ENCODE measurements around the gene PTPRD. TPM values are rescaled to one million over a fixed set of nuclear protein-coding genes. Genes with fewer than 3 reads are reported as not detected.

The PTPRD gene
- total and polyA plus RNA-seq, 2 of the 4 experiments (the other 2 are of a cell fraction) = 0.07 to 0.18 TPM

DNA sequence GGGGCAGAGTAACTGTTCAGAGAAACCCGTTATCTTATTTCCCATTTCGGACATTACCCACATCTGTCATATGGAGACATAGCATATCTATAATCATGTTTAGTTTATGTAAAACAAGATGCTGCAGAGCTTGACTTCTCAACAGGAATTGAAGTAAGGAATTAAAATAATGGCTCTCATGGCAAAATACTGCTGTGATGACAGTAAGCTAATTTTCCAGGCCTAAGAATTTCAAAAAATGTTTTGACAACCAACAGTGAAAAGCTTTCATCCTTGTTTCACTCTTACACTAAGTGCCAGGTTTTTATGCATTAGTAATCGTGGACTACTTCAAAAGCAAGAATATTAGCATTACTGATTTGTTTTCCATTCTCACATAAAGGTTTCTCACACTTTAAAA, 518.2 kb downstream of the PTPRD start:
- Histone ChIP-seq H4K91ac (ENCODE audit: insufficient read depth, low read depth, low read length) (no peak overlapping the region), H3K4me3 (ENCODE audit: insufficient read depth, low read depth, low read length) (no peak overlapping the region), H3K27me3 (ENCODE audit: control insufficient read depth, insufficient read depth, low read length) (no peaks in the 10 kb centered on the region), H3K56ac (ENCODE audit: extremely low read depth, insufficient read depth, low read length) (no peak overlapping the region), H4K5ac (ENCODE audit: low read depth, low read length) (no peak overlapping the region), H3K79me1 (ENCODE audit: low read depth in 1 of 2, low read length in 2 of 2) (no peaks in the 10 kb centered on the region), H2BK5ac (ENCODE audit: low read depth, low read length, poor library complexity, severe bottlenecking) (no peak overlapping the region), H2BK15ac (ENCODE audit: low read depth, low read length) (no peak overlapping the region), H3K14ac (replicated peaks; ENCODE audit: low read depth, low read length) (no peak overlapping the region), H3K4me2 (ENCODE audit: low read depth, low read length) (no peak overlapping the region), H3K9me3 (ENCODE audit: control insufficient read depth, insufficient read depth, low read length) (no peaks in the 10 kb centered on the region), H2BK20ac (ENCODE audit: low read depth, low read length) (no peak overlapping the region), H4K20me1 (ENCODE audit: insufficient read depth, low read length) (no peaks in the 10 kb centered on the region), H3K9me1 (ENCODE audit: insufficient read depth, low read length) (no peaks in the 10 kb centered on the region), H2BK120ac (ENCODE audit: low read depth, low read length) (no peak overlapping the region), H3K4me1 (ENCODE audit: control insufficient read depth, insufficient read depth, low read length) (no peaks in the 10 kb centered on the region), H3K9ac (ENCODE audit: low read depth, low read length) (no peak overlapping the region), H3K36me3 (ENCODE audit: control insufficient read depth, insufficient read depth, low read length) (no peaks in the 10 kb centered on the region), H3K23ac (ENCODE audit: low read depth, low read length) (no peak overlapping the region), H2AFZ (replicated peaks; ENCODE audit: low read length, poor library complexity) (no peak overlapping the region), H3K27ac (ENCODE audit: insufficient read depth, low read length) (no peak overlapping the region), H3K4ac (ENCODE audit: low read depth, low read length) (no peak overlapping the region), H4K8ac (ENCODE audit: low read depth in 2 of 2, low read length in 2 of 2) (no peak overlapping the region), H3K18ac (ENCODE audit: low read depth, low read length) (no peak overlapping the region), H2AK5ac (ENCODE audit: low read depth, low read length) (no peak overlapping the region), H2AK9ac (replicated peaks; ENCODE audit: low read depth, low read length, poor library complexity) (no peak overlapping the region)
- intact Hi-C loops (cut with micrococcal nuclease) = no loop called here
- DNase-seq (no peak), ATAC-seq (ENCODE audit: low read depth) (no peak)
- ChIA-PET CTCF (no interaction called here), POLR2A (ENCODE audit: unreplicated experiment) (no interaction called here)
- BruUV-seq (replicated peaks) = no TSS peak
- dilution Hi-C loops (cut with HindIII; ENCODE audit: low sequenced_read_pairs, unreplicated experiment) = no loop called here
- TF ChIP-seq MAZ (IDR thresholded peaks at IDR 0.05; ENCODE audit: borderline replicate concordance, low read depth, low read length) = no peak
- no peak for TF ChIP-seq USF2 (IDR thresholded peaks at IDR 0.05; ENCODE audit: low read depth, low read length)
- TF ChIP-seq, protein P1, sequence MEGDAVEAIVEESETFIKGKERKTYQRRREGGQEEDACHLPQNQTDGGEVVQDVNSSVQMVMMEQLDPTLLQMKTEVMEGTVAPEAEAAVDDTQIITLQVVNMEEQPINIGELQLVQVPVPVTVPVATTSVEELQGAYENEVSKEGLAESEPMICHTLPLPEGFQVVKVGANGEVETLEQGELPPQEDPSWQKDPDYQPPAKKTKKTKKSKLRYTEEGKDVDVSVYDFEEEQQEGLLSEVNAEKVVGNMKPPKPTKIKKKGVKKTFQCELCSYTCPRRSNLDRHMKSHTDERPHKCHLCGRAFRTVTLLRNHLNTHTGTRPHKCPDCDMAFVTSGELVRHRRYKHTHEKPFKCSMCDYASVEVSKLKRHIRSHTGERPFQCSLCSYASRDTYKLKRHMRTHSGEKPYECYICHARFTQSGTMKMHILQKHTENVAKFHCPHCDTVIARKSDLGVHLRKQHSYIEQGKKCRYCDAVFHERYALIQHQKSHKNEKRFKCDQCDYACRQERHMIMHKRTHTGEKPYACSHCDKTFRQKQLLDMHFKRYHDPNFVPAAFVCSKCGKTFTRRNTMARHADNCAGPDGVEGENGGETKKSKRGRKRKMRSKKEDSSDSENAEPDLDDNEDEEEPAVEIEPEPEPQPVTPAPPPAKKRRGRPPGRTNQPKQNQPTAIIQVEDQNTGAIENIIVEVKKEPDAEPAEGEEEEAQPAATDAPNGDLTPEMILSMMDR (conservative IDR thresholded peaks at IDR 0.05; ENCODE audit: low read depth, low read length) = no peak
- TF ChIP-seq NFE2L2 (IDR thresholded peaks at IDR 0.05; ENCODE audit: low read depth, low read length) = no peak
- no peak for TF ChIP-seq SMC3 (IDR thresholded peaks at IDR 0.05; ENCODE audit: low read depth, low read length)
- no peak for TF ChIP-seq RAD21 (IDR thresholded peaks at IDR 0.05; ENCODE audit: low read length)
- no peak for TF ChIP-seq POLR2A (IDR thresholded peaks at IDR 0.05; ENCODE audit: low read depth, low read length)
- no peak for TF ChIP-seq FOS (IDR thresholded peaks at IDR 0.05; ENCODE audit: low read depth, low read length)
- TF ChIP-seq MXI1 (IDR thresholded peaks at IDR 0.05; ENCODE audit: borderline replicate concordance, low read depth, low read length) = no peak
- no peak for TF ChIP-seq CEBPB (IDR thresholded peaks at IDR 0.05; ENCODE audit: low read depth, low read length)
- TF ChIP-seq MAFK (IDR thresholded peaks at IDR 0.05; ENCODE audit: low read depth, low read length) = no peak
- no peak for TF ChIP-seq RFX5 (IDR thresholded peaks at IDR 0.05; ENCODE audit: low read depth, low read length)
- no peak for TF ChIP-seq CHD1 (IDR thresholded peaks at IDR 0.05; ENCODE audit: low read depth, low read length)
- TF ChIP-seq, protein P2, sequence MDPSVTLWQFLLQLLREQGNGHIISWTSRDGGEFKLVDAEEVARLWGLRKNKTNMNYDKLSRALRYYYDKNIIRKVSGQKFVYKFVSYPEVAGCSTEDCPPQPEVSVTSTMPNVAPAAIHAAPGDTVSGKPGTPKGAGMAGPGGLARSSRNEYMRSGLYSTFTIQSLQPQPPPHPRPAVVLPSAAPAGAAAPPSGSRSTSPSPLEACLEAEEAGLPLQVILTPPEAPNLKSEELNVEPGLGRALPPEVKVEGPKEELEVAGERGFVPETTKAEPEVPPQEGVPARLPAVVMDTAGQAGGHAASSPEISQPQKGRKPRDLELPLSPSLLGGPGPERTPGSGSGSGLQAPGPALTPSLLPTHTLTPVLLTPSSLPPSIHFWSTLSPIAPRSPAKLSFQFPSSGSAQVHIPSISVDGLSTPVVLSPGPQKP (IDR thresholded peaks at IDR 0.05; ENCODE audit: borderline replicate concordance, low read depth, low read length) = no peak
- in situ Hi-C loops (cut with MboI; ENCODE audit: low sequenced_read_pairs) = no loop called here
- WGBS, 2 experiments (ENCODE audit: extremely low coverage in 2 of 2, insufficient read length in 1 of 2) = no CpG with 5 or more reads among the region's 3 CpGs
